Hepatocyte (in vitro differentiated cells): ENCODE measurements around the gene PDLIM7. TPM values are rescaled to one million over a fixed set of nuclear protein-coding genes. Genes with fewer than 3 reads are reported as not detected.

ENCODE experiments used
- DNase-seq: peaks from one replicate; pipeline ENCODE4 v3.0.0-alpha.2; 2016; ENCODE audit warnings: low spot score
- H2AFZ ChIP-seq: fragments of 200-600 bp; sonication (generic); 2 replicates; pipeline ENCODE4 v1.6.0; 2016; ENCODE audit warnings: antibody characterized with exemption, mild to moderate bottlenecking
- H3K27ac ChIP-seq: fragments of 200-600 bp; sonication (generic); 2 replicates; pipeline ENCODE4 v1.5.1; 2016; ENCODE audit warnings: mild to moderate bottlenecking
- H3K27me3 ChIP-seq: fragments of 200-600 bp; sonication (generic); 2 replicates; pipeline ENCODE4 v1.6.1; 2016
- H3K36me3 ChIP-seq: fragments of 200-600 bp; sonication (generic); replicated peaks from 2 replicates; pipeline ENCODE4 v1.5.1; 2016; ENCODE audit warnings: low read depth; ENCODE audit not compliant: insufficient read depth
- H3K4me1 ChIP-seq: fragments of 200-600 bp; sonication (generic); 2 replicates; pipeline ENCODE4 v1.5.1; 2016; ENCODE audit warnings: mild to moderate bottlenecking, moderate library complexity; ENCODE audit not compliant: insufficient read depth
- H3K4me2 ChIP-seq: fragments of 200-600 bp; sonication (generic); 2 replicates; pipeline ENCODE4 v1.6.0; 2016
- H3K4me3 ChIP-seq: fragments of 200-600 bp; sonication (generic); 2 replicates; pipeline ENCODE4 v1.5.1; 2016; ENCODE audit warnings: mild to moderate bottlenecking
- H3K79me2 ChIP-seq: fragments of 200-600 bp; sonication (generic); 2 replicates; pipeline ENCODE4 v1.6.0; 2017; ENCODE audit warnings: mild to moderate bottlenecking
- H3K9me2 ChIP-seq: fragments of 200-600 bp; sonication (generic); replicated peaks from 2 replicates; pipeline ENCODE4 v1.6.0; 2017; ENCODE audit warnings: mild to moderate bottlenecking; ENCODE audit not compliant: insufficient read depth
- H3K9me3 ChIP-seq: fragments of 200-600 bp; sonication (generic); 2 replicates; pipeline ENCODE4 v1.5.1; 2016; ENCODE audit warnings: low read depth, mild to moderate bottlenecking
- H4K20me1 ChIP-seq: fragments of 200-600 bp; sonication (generic); 2 replicates; pipeline ENCODE4 v1.6.0; 2016; ENCODE audit warnings: mild to moderate bottlenecking; ENCODE audit not compliant: insufficient read depth, poor library complexity, severe bottlenecking
- CTCF ChIP-seq: fragments of 200-600 bp; sonication (generic); IDR thresholded peaks from 2 replicates; pipeline ENCODE4 v1.5.1; 2016; ENCODE audit warnings: antibody characterized with exemption, mild to moderate bottlenecking; ENCODE audit not compliant: poor library complexity
- EZH2 ChIP-seq: fragments of 200-600 bp; sonication (generic); IDR thresholded peaks from 2 replicates; pipeline ENCODE4 v1.6.1; 2016; ENCODE audit warnings: antibody characterized with exemption, mild to moderate bottlenecking, borderline replicate concordance
- EZH2phosphoT487 ChIP-seq: fragments of 200-600 bp; sonication (generic); IDR thresholded peaks from one replicate; pipeline ENCODE4 v1.6.1; 2018; ENCODE audit warnings: antibody characterized with exemption, mild to moderate bottlenecking, low read depth, moderate library complexity; ENCODE audit not compliant: unreplicated experiment, severe bottlenecking
- WGBS: methylation state at CpG from one replicate; pipeline ENCODE4 v1.1.6; 2016; ENCODE audit warnings: low lambda C conversion rate; ENCODE audit errors: missing lambda C conversion rate; 5-methylcytosine and 5-hydroxymethylcytosine counted together
- polyA plus RNA-seq: library from polyadenylated mRNA; unstranded; fragments of >200 nt; fragmentation: Nextera tagmentation; extraction: Ambion mirVana; gene quantifications from 2 replicates; pipeline ENCODE4 v1.2.1, GENCODE V29; 2016
- total RNA-seq: library from RNA; depleted of rRNA; stranded (reverse); fragments of >200 nt; gene quantifications from 2 replicates; pipeline ENCODE4 v1.2.3, GENCODE V29; 2014

Gene PDLIM7
- total RNA-seq (43.5 and 57.1 TPM in 2 replicates), polyA plus RNA-seq (143 and 156 TPM in 2 replicates)

GRCh38 chr5:177497292-177498012 lies at the start of gene PDLIM7:
TSS of gene PDLIM7 (minus strand) at chr5:177497604. CDS start at chr5:177496512, 1,092 bp downstream.
- H3K4me3 ChIP-seq = peak within 1 kb of the TSS; percentile 47
- H2AFZ ChIP-seq = peak within 1 kb of the TSS; percentile 45
- TF ChIP-seq EZH2 (no peak), CTCF (peak; percentile 9)
- H3K9me3 ChIP-seq = no peaks in the 10 kb centered on the region
- H3K27me3 ChIP-seq = no peaks in the 10 kb centered on the region
- no peaks in the 10 kb centered on the region for H3K36me3 ChIP-seq
- peak; percentile 98 for DNase-seq
- peaks cover 41% of the 10 kb centered on the region for H3K4me1 ChIP-seq
- peaks cover 20% of the 10 kb centered on the region for H3K79me2 ChIP-seq
- H3K27ac ChIP-seq = peak within 1 kb of the TSS; percentile 97
- under 1% methylated on average over 29 of the region's 73 CpGs for WGBS
- H4K20me1 ChIP-seq = peaks cover 8% of the 10 kb centered on the region
- no peaks in the 10 kb centered on the region for H3K9me2 ChIP-seq
- H3K4me2 ChIP-seq = peak within 1 kb of the TSS; percentile 93

GRCh38 chr5:177546258-177546741 lies 48.9 kb upstream of the PDLIM7 start:
- WGBS = 59% methylated on average over 1 of the region's 1 CpG
- peaks cover 86% of the 10 kb centered on the region for H3K79me2 ChIP-seq
- H2AFZ ChIP-seq = no peak overlapping the region
- TF ChIP-seq EZH2phosphoT487 = no peak
- no peak for TF ChIP-seq EZH2
- TF ChIP-seq CTCF = no peak
- H3K9me2 ChIP-seq = no peaks in the 10 kb centered on the region
- H3K4me1 ChIP-seq = peaks cover 19% of the 10 kb centered on the region
- no peaks in the 10 kb centered on the region for H3K9me3 ChIP-seq
- H3K27me3 ChIP-seq = no peaks in the 10 kb centered on the region
- H3K27ac ChIP-seq = peak overlapping the region; percentile 77
- no peak overlapping the region for H3K4me3 ChIP-seq
- H3K4me2 ChIP-seq = peak overlapping the region; percentile 38
- no peaks in the 10 kb centered on the region for H3K36me3 ChIP-seq
- peak; percentile 74 for DNase-seq
- peaks cover 38% of the 10 kb centered on the region for H4K20me1 ChIP-seq

GRCh38 chr5:177545487-177546257 lies 48.3 kb upstream of the PDLIM7 start:
- Histone ChIP-seq H3K4me2 (peak overlapping the region; percentile 35), H3K9me3 (no peaks in the 10 kb centered on the region), H4K20me1 (peaks cover 31% of the 10 kb centered on the region), H3K27ac (peak overlapping the region; percentile 77), H3K27me3 (no peaks in the 10 kb centered on the region), H3K9me2 (no peaks in the 10 kb centered on the region), H3K36me3 (no peaks in the 10 kb centered on the region), H2AFZ (no peak overlapping the region), H3K4me3 (no peak overlapping the region), H3K4me1 (peaks cover 19% of the 10 kb centered on the region), H3K79me2 (peaks cover 86% of the 10 kb centered on the region)
- TF ChIP-seq EZH2 (no peak), CTCF (no peak), EZH2phosphoT487 (no peak)
- WGBS = 73% methylated on average over 4 of the region's 4 CpGs
- DNase-seq = peak; percentile 37
